ENCODE results near the gene IFT88. TPM values are rescaled to one million over a fixed set of nuclear protein-coding genes. Genes with fewer than 3 reads are reported as not detected.
A peak's percentile ranks its signal among the peaks of the same experiment; 100 is the strongest.

Gene IFT88
- total RNA-seq (2014; rRNA removed; shearing (Covaris generic)): 7.3 and 8.7 TPM in 2 replicates

GRCh38 chr13:20566898-20567874, at the start of gene IFT88:
Gene IFT88, plus strand, starts transcription at chr13:20567157. Its CDS starts 7,229 bp downstream, at chr13:20574386.
- DNase-seq (ENCODE audit: low spot score): peak; percentile 70

- DNase-seq (ENCODE audit: low spot score): no peak
These were observed 48.3 kb upstream of the IFT88 start for GRCh38 chr13:20518660-20519100.

GRCh38 chr13:20519875-20520274, 47.1 kb upstream of the IFT88 start:
- no peak for DNase-seq (ENCODE audit: low spot score)

- DNase-seq (ENCODE audit: low spot score): peak; percentile 20
These were observed 45.4 kb upstream of the IFT88 start for GRCh38 chr13:20521364-20522115.

- DNase-seq (ENCODE audit: low spot score): no peak
These were observed 41.8 kb upstream of the IFT88 start for GRCh38 chr13:20525144-20525600.

- no peak for DNase-seq (ENCODE audit: low spot score)
These were observed 41.1 kb upstream of the IFT88 start, which contains the start of gene CRYL1 for GRCh38 chr13:20525601-20526544. Gene CRYL1, minus strand, starts transcription at chr13:20525857. Its CDS starts 63 bp downstream, at chr13:20525794.

- no peak for DNase-seq (ENCODE audit: low spot score)
These were observed 40.3 kb upstream of the IFT88 start for GRCh38 chr13:20526664-20527063.

GRCh38 chr13:20528452-20528851, 38.5 kb upstream of the IFT88 start:
- DNase-seq (ENCODE audit: low spot score): no peak

GRCh38 chr13:20534038-20534608, 32.8 kb upstream of the IFT88 start:
- no peak for DNase-seq (ENCODE audit: low spot score)

- DNase-seq (ENCODE audit: low spot score): no peak
These were observed 30.0 kb upstream of the IFT88 start for GRCh38 chr13:20536992-20537391.

- DNase-seq (ENCODE audit: low spot score): no peak
These were observed 22.6 kb upstream of the IFT88 start for GRCh38 chr13:20544201-20544923.

GRCh38 chr13:20546556-20546955, 20.4 kb upstream of the IFT88 start:
- no peak for DNase-seq (ENCODE audit: low spot score)

GRCh38 chr13:20547479-20547908, 19.5 kb upstream of the IFT88 start:
- DNase-seq (ENCODE audit: low spot score): no peak

- no peak for DNase-seq (ENCODE audit: low spot score)
These were observed 16.2 kb upstream of the IFT88 start for GRCh38 chr13:20550799-20551198.

GRCh38 chr13:20553311-20553710, 13.6 kb upstream of the IFT88 start:
- no peak for DNase-seq (ENCODE audit: low spot score)

GRCh38 chr13:20558982-20559381, 8.0 kb upstream of the IFT88 start:
- DNase-seq (ENCODE audit: low spot score): no peak

- no peak for DNase-seq (ENCODE audit: low spot score)
These were observed 7.1 kb upstream of the IFT88 start for GRCh38 chr13:20559659-20560356.

GRCh38 chr13:20561741-20562140, 5.2 kb upstream of the IFT88 start:
- no peak for DNase-seq (ENCODE audit: low spot score)

- DNase-seq (ENCODE audit: low spot score): no peak
These were observed 1.7 kb upstream of the IFT88 start for GRCh38 chr13:20565115-20565736.
